Measurements from ENCODE around the gene YWHAG. TPM values are rescaled to one million over a fixed set of nuclear protein-coding genes. Genes with fewer than 3 reads are reported as not detected.

YWHAG gene
- total RNA-seq, 1 donor from 2014 or later: 151 TPM

- H3K27ac Mint-ChIP-seq (ENCODE audit: unreplicated experiment): no peak overlapping the region
- H3K9me3 Mint-ChIP-seq (ENCODE audit: unreplicated experiment): no peaks in the 10 kb centered on the region
- no peaks in the 10 kb centered on the region for H3K36me3 Mint-ChIP-seq (ENCODE audit: unreplicated experiment)
- peaks cover 31% of the 10 kb centered on the region for H3K4me1 Mint-ChIP-seq (ENCODE audit: unreplicated experiment)
- no peak for DNase-seq (ENCODE audit: extremely low spot score, unreplicated experiment)
- H3K27me3 Mint-ChIP-seq (ENCODE audit: unreplicated experiment): no peaks in the 10 kb centered on the region
- TF ChIP-seq CTCF (IDR thresholded peaks at IDR 0.05): no peak
- no peak overlapping the region for H3K4me3 Mint-ChIP-seq (ENCODE audit: unreplicated experiment)
Observed at GRCh38 chr7:76304888-76305375, 53.9 kb downstream of the YWHAG start.

GRCh38 chr7:76303202-76304147, 55.3 kb downstream of the YWHAG start:
- H3K27ac Mint-ChIP-seq (ENCODE audit: unreplicated experiment): peak overlapping the region; percentile 83
- H3K4me1 Mint-ChIP-seq (ENCODE audit: unreplicated experiment): peaks cover 31% of the 10 kb centered on the region
- H3K4me3 Mint-ChIP-seq (ENCODE audit: unreplicated experiment): peak overlapping the region; percentile 87
- no peak for TF ChIP-seq CTCF (IDR thresholded peaks at IDR 0.05)
- H3K27me3 Mint-ChIP-seq (ENCODE audit: unreplicated experiment): no peaks in the 10 kb centered on the region
- H3K36me3 Mint-ChIP-seq (ENCODE audit: unreplicated experiment): no peaks in the 10 kb centered on the region
- H3K9me3 Mint-ChIP-seq (ENCODE audit: unreplicated experiment): no peaks in the 10 kb centered on the region
- peak; percentile 96 for DNase-seq (ENCODE audit: extremely low spot score, unreplicated experiment)

GRCh38 chr7:76302347-76303201, 56.2 kb downstream of the YWHAG start, which contains the start of gene HSPB1:
TSS of gene HSPB1 (plus strand) at chr7:76302673. CDS start at chr7:76302713, 40 bp downstream.
- Mint-ChIP-seq H3K27ac (ENCODE audit: unreplicated experiment) (peak within 1 kb of the TSS; percentile 95), H3K36me3 (ENCODE audit: unreplicated experiment) (no peaks in the 10 kb centered on the region), H3K4me1 (ENCODE audit: unreplicated experiment) (peaks cover 31% of the 10 kb centered on the region), H3K9me3 (ENCODE audit: unreplicated experiment) (no peaks in the 10 kb centered on the region), H3K27me3 (ENCODE audit: unreplicated experiment) (no peaks in the 10 kb centered on the region), H3K4me3 (ENCODE audit: unreplicated experiment) (peak within 1 kb of the TSS; percentile 87)
- no peak for TF ChIP-seq CTCF (IDR thresholded peaks at IDR 0.05)
- DNase-seq (ENCODE audit: extremely low spot score, unreplicated experiment): peak; percentile 91

- H3K27me3 Mint-ChIP-seq (ENCODE audit: unreplicated experiment): no peaks in the 10 kb centered on the region
Observed at GRCh38 chr7:76301000-76301399, 57.8 kb downstream of the YWHAG start.

More at GRCh38 chr7:76301000-76301399, 57.8 kb downstream of the YWHAG start:
- no peak overlapping the region for H3K4me3 Mint-ChIP-seq (ENCODE audit: unreplicated experiment)
- H3K36me3 Mint-ChIP-seq (ENCODE audit: unreplicated experiment): no peaks in the 10 kb centered on the region
- H3K27ac Mint-ChIP-seq (ENCODE audit: unreplicated experiment): no peak overlapping the region
- no peak for TF ChIP-seq CTCF (IDR thresholded peaks at IDR 0.05)
- peaks cover 28% of the 10 kb centered on the region for H3K4me1 Mint-ChIP-seq (ENCODE audit: unreplicated experiment)
- H3K9me3 Mint-ChIP-seq (ENCODE audit: unreplicated experiment): no peaks in the 10 kb centered on the region
- no peak for DNase-seq (ENCODE audit: extremely low spot score, unreplicated experiment)

All from osteocyte (in vitro differentiated cells).